Left ventricle myocardium superior (tissue), 1 donor: Measurements from ENCODE around the gene CXCL16. TPM values are rescaled to one million over a fixed set of nuclear protein-coding genes. Genes with fewer than 3 reads are reported as not detected.
"Not testable (repeated sequence)": the region's sequence is repeated elsewhere in the genome, so short reads cannot be mapped to it uniquely, and the experiment has no call there.

Experiments used
- ATAC-seq: fragments of 200-7000 bp; cut with Tn5 transposase; one replicate; pipeline ENCODE4 v1.9.1; 2020; ENCODE audit warnings: mild to moderate bottlenecking, moderate library complexity
- DNase-seq: peaks from one replicate; pipeline ENCODE4 v3.0.0-alpha.2; 2020
- intact Hi-C: fragments of 100-400 bp; cut with micrococcal nuclease; formaldehyde crosslinking; loops from one replicate; pipeline ENCODE4 v1.11.0; 2022
- total RNA-seq: library from RNA; stranded (reverse); fragmentation: NEBNext Ultra II Directional; extraction: Animal tissue kit (Norgen Biotek cat#: 25700); gene quantifications from one replicate; pipeline ENCODE4 v1.2.1, GENCODE V29; 2021
- donor health status: DM: no; HTN: yes; CAD: no; lungs with severe emphysema.

CXCL16 gene
- total RNA-seq, 1 donor from 2014 or later = 3.5 TPM

- intact Hi-C loops = no loop called here
- no peak for DNase-seq
- no peak for ATAC-seq
These were observed 13.9 kb downstream of the CXCL16 start for GRCh38 chr17:4725646-4726310.

- ATAC-seq = no peak
- no peak for DNase-seq
- intact Hi-C loops = no loop called here
These were observed 15.1 kb downstream of the CXCL16 start for GRCh38 chr17:4724650-4725049.

GRCh38 chr17:4722678-4723240 is 17.0 kb downstream of the CXCL16 start:
- DNase-seq = no peak

GRCh38 chr17:4721203-4722135 is 18.3 kb downstream of the CXCL16 start:
- DNase-seq = peak; percentile 51
- peak; percentile 84 for ATAC-seq
- intact Hi-C loops = no loop called here

More at GRCh38 chr17:4722678-4723240, 17.0 kb downstream of the CXCL16 start:
- intact Hi-C loops = no loop called here
- ATAC-seq = no peak

GRCh38 chr17:4720787-4721186 is 18.9 kb downstream of the CXCL16 start:
- intact Hi-C loops = no loop called here
- ATAC-seq (no peak), DNase-seq (no peak)

- ATAC-seq (peak; percentile 70), DNase-seq (peak; percentile 34)
- intact Hi-C loops = loop anchor here (10.0 kb wide), 1 partner anchor 175 kb away; the partner anchor contains the start of gene C17orf107
These were observed 20.0 kb downstream of the CXCL16 start for GRCh38 chr17:4719684-4720221.

- DNase-seq (no peak), ATAC-seq (no peak)
- intact Hi-C loops = loop anchor here (10.0 kb wide), 1 partner anchor 176 kb away; the partner anchor contains the start of gene C17orf107
These were observed 20.6 kb downstream of the CXCL16 start for GRCh38 chr17:4719146-4719545.

GRCh38 chr17:4718276-4718675 is 21.5 kb downstream of the CXCL16 start:
- no peak for DNase-seq
- no peak for ATAC-seq
- intact Hi-C loops = loop anchor here (10.0 kb wide), 1 partner anchor 177 kb away; the partner anchor contains the start of gene C17orf107

- DNase-seq (no peak), ATAC-seq (no peak)
- intact Hi-C loops = loop anchor here (10.0 kb wide), 1 partner anchor 177 kb away; the partner anchor contains the start of gene C17orf107
These were observed 21.9 kb downstream of the CXCL16 start for GRCh38 chr17:4717791-4718190.

GRCh38 chr17:4716081-4716480 is 23.6 kb downstream of the CXCL16 start:
- intact Hi-C loops = loop anchor here (10.0 kb wide), 1 partner anchor 179 kb away; the partner anchor contains the start of gene C17orf107
- DNase-seq (no peak), ATAC-seq (no peak)

GRCh38 chr17:4715063-4715744 is 24.5 kb downstream of the CXCL16 start:
- DNase-seq (no peak), ATAC-seq (no peak)
- intact Hi-C loops = loop anchor here (10.0 kb wide), 1 partner anchor 180 kb away; the partner anchor contains the start of gene C17orf107

GRCh38 chr17:4714340-4715062 is 25.2 kb downstream of the CXCL16 start:
- intact Hi-C loops = loop anchor here (10.0 kb wide), 1 partner anchor 180 kb away; the partner anchor contains the start of gene C17orf107
- not testable (repeated sequence) for DNase-seq, ATAC-seq

GRCh38 chr17:4712526-4712925 is 27.2 kb downstream of the CXCL16 start:
- intact Hi-C loops = loop anchor here (10.0 kb wide), 1 partner anchor 182 kb away; the partner anchor contains the start of gene C17orf107
- ATAC-seq = no peak
- no peak for DNase-seq

GRCh38 chr17:4711661-4712181 is 28.0 kb downstream of the CXCL16 start:
- DNase-seq (peak; percentile 56), ATAC-seq (peak; percentile 1)
- intact Hi-C loops = loop anchor here (10.0 kb wide), 1 partner anchor 183 kb away; the partner anchor contains the start of gene C17orf107

GRCh38 chr17:4710693-4711634 is 28.8 kb downstream of the CXCL16 start:
- intact Hi-C loops = loop anchor here (10.0 kb wide), 1 partner anchor 184 kb away; the partner anchor contains the start of gene C17orf107
- peak; percentile 3 for ATAC-seq
- peak; percentile 49 for DNase-seq
